HG02938 (cell line): ENCODE measurements around the gene SEC16A.
"Not testable (repeated sequence)": the region's sequence is repeated elsewhere in the genome, so short reads cannot be mapped to it uniquely, and the experiment has no call there.

ENCODE experiments used
- ATAC-seq: cut with Tn5 transposase; IDR thresholded peaks from one replicate; pipeline ENCODE4 v1.9.1; 2021; ENCODE audit warnings: mild to moderate bottlenecking, moderate library complexity; ENCODE audit not compliant: unreplicated experiment

The SEC16A gene

GRCh38 chr9:136429075-136429628, 53.7 kb downstream of the SEC16A start:
- ATAC-seq = no peak

GRCh38 chr9:136426787-136427186, 56.1 kb downstream of the SEC16A start:
- ATAC-seq = no peak

DNA sequence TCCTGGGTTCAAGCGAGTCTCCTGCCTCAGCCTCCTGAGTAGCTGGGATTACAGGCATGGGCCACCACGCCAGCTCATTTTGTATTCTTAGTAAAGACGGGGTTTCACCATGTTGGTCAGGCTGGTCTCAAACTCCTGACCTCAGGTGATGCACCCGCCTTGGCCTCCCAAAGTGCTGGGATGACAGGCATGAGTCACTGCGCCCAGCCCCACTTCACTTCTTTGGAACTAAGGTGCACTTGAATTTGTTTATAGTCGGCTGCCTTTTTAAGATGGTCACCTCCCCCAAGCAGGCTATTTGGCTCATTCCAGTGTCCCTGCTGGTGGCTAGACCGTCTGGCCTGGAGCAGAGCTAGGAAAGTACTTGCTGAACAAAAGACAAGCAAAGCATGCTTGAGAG, 57.5 kb downstream of the SEC16A start:
- ATAC-seq = not testable (repeated sequence)

DNA sequence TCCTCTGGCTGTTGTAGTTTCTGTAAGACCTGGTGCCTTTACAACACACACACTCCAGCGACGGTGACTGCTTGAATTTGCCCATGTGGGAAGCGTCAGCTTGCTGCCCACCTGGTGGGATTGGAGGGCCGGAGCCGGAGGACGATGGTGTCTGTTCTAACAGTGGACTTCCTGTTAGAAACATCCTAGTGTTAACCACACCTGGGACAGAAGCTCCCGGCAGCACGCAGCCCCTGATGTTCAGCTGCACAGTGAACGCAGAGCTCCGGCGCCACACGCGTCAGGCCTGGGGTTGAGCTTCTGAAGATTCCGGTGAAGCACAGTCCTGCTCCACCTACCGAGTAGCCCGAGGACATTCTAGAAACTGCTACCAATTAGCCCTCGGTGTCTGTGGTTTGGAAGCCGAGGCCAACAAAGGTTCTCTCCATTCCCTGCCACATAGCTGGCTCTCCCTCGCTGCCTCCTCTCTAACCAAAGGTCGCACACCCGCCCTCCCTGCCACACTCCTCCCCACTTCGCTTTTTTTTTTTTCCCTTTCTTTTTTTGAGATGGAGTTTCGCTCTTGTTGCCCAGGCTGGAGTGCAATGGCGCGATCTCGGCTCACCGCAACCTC, 58.0 kb downstream of the SEC16A start:
- ATAC-seq = no peak

DNA sequence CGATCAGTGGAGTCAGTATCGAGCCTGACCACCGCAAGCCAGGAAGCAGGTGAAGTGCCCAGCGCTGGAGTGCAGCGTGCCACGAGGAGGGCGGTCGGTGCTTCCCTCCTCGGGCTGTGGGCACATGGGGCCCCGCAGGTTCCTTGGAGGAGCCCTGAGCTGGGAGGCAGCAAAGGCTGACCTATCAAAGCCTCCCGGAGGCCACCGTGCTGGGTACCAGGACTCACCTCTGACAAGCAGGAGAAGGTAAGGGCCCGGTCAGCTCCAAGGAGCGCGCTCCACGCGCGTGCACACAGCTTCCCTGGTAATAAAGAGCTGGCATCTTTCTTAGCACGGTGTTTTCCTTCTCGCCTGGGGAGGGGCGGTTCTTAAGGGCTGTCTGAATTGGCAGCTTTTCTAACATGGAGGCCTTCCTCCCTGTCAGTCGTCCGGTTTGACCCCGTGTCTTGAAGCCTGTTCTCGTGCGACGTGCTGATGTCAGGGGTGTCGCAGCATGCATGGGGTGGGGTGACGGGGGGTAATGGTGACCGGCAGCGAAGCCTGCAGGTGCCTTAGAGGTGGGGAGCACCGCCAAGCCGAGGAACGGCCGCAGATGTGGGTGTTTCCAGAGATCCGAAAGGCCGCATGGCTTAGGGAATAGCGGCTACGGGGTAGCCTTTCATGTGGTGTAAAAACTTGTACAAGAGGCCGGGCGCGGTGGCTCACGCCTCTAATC, 59.3 kb downstream of the SEC16A start:
- ATAC-seq = no peak

DNA sequence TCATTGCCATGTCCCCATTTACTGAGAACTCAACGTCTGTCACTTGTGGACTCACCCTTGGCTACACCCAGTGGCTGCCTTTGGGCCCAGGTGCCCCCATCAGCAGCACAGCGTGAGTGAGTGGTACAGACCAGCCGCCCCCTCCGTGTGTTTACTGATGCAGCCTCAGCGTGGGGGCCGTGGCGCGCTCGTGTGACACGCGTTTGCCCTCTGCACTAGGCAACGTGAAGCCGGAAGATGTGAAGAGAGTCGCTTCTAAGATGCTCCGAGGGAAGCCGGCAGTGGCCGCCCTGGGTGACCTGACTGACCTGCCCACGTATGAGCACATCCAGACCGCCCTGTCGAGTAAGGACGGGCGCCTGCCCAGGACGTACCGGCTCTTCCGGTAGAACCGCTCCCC, 60.0 kb downstream of the SEC16A start:
- ATAC-seq = no peak

- no peak for ATAC-seq
Observed at GRCh38 chr9:136421791-136422190, 61.0 kb downstream of the SEC16A start.

GRCh38 chr9:136419092-136419420, 63.8 kb downstream of the SEC16A start:
- no peak for ATAC-seq

- ATAC-seq = no peak
Observed at GRCh38 chr9:136418182-136419091, 64.4 kb downstream of the SEC16A start.

- ATAC-seq = no peak
Observed at GRCh38 chr9:136416914-136417313, 65.9 kb downstream of the SEC16A start.

DNA sequence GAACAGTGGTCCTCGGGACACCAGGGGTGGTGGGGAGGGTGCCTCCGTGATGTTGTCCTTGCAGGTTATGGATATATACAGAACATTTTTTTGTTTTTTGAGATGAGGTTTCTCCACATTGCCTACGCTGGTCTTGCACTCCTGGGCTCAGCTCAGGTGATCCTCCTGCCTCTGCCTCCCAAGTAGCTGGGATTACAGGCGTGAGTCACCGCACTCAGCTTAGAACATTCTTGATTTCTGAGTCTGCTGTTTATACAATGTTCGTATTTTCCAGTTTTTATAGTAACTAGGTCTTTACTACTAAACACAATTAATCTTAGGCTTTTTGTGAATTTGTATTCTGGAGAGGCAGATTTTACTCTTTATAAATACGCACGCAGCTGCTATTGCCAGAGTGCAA, 66.4 kb downstream of the SEC16A start:
- no peak for ATAC-seq

DNA sequence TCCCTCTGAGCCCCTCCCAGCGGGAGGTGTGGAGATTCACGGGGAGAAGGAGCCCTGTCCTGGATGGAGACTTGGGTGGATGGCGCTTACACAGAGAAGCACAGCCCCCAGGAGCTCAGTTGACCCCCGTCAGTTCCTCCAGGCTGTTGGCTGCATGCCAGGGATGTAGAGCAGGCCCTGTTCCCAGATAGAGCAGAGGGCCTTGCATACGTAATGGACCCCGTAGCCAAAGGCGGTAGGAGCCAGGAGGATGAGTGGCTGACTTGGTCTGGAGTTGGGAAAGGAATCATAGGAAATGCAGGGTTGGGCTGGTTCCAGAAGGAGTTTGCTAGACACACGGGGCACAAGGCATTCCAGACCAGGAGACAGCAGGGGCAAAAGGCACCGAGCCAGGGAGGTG, 69.9 kb downstream of the SEC16A start:
- ATAC-seq = no peak

DNA sequence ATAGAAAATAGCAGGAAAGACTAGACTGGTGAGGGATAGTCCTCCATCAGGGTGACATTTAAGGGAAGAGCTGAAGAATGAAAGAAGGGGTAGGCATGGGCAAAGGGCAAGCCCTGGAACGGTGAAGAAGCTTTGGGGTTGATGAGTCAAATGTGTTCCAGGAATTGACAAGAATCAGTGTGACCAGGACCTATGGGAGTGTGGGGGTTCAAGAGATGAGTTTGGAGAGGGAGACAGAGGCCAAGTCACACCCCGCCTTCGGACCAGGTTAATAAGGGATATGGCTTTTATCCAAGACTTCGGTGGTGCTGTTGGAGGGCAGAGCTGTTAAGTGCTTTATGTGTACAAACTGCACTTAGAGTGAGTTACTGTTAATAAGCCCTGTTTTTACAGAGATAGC, 71.5 kb downstream of the SEC16A start:
- no peak for ATAC-seq

DNA sequence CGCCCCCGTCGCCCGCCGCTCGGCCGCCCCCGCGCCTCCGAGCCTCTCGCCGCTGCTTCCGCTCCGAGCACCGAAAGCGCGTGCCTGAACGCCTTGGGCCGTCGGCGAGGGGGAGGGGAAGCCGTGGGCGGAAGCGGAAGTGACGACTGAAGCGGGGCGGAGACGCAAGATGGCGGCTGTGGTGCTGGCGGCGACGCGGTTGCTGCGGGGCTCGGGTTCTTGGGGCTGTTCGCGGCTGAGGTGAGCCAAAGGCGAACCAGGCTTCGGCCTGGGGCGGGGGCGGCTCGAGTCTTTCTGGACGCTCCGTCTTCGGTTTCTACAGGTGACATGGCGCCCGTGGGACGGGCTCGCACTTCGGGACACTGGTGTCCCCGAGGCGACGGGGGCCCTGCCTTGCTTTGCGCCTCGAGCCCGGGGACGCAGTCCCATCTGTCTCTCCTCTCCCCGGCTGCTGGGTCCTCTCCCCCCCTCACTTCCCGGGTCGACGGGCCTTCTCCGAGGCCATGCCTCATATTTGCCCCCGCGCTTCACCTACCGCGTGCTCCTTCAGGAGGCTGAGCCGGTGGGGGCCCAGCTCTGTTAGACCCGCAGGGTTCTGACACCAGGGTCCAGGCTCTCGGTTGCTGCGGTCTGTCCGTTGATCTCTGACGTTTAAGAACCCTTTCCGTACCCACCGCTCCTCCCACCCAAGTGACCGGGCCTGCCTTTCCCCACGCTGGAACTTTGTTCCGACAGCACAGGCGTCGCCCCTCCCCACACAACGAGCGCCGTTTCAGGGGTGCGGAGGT, 72.1 kb downstream of the SEC16A start, which contains the start of the genes ENTR1 and PMPCA:
Gene ENTR1, minus strand, starts transcription at position 115 of the 788 bp plus-strand sequence. CDS start 217 bp downstream, outside the sequence.
Gene PMPCA, plus strand, starts transcription at position 159 of the 788 bp plus-strand sequence. Its CDS starts 11 bp downstream, at position 170.
- ATAC-seq = peak; percentile 84

DNA sequence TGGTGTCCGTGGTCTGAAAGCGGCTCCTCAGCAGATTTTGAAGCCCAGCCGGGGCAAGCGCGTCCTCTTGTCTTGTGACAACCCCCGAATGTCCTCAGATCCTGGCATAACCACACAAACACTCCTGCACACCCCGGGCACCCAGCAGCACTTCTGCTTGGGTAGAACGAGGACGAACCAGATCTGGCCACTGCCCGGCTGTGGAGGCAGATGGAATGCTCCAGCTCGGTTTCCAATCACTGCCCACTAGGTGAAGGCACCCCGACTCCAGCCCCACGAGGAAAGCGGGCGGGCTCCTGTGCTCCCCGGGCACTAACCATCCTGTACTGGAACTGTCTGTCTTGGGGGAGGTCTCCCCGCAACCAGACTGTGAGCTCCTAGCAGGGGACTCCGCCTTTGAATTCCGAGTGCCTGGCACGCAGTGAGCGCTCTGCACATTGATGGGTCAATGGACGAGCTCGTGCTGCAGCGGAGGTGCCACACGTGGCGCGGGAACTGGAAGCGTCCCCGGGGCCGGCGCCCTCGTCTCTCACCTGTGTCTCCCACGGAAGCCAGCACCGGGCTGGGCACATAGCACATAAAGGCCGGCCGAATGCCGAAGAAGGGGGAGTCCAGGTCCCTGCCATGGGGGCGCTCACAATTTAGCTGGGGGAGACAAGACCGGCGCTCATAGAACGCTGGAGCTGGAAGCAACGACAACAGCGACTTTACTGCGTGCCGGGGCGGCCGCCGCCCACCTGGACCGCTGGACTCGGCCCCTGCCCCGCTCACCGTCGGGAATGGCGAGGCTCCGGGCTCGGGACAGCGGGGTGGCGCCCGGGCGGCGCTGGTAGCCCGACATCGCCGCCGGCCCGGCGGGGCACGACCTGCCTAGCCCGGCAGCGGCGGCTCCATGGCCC, 73.0 kb downstream of the SEC16A start:
- peak; percentile 27 for ATAC-seq

DNA sequence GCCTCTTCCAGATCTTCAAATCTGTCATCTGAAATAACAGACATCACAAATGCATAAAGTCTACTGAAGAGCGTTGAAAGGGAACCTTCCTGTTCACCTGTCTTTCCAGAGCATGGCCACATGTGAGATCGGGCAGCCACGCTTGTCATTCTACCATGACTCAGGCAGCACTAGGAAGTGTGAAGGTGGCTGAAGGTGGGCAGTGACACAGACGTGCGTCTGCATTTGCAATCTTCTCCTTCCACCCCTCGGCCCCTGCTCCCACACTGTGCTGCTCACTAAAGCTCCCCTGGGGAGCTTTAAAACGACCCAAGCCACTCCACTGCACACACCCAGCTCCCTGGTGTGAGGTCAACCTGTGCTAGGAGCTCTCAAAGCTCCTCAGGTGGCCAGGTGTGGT, 74.9 kb downstream of the SEC16A start:
- no peak for ATAC-seq

DNA sequence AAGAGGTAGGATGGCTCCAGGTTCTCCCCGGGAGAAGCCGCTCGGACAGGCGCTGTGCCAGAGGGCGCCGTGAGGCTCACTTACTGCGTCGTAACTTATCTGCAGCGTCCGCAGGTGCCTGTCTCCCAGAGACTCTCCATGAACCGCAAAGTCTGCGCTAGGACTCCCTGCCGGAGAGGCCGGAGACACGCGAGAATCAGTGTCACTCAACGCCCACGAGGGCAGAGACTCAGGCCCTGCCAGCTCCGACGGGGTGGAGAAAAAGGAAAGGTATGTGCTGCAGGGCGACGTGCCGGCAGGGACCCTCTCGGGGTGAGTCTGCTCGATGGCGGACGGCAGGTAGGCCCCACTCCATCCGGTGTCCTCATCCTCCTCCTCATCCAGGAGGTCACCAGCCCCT, 75.8 kb downstream of the SEC16A start:
- ATAC-seq = not testable (repeated sequence)

- not testable (repeated sequence) for ATAC-seq
Observed at GRCh38 chr9:136405904-136406303, 76.9 kb downstream of the SEC16A start.

- ATAC-seq = no peak
Observed at GRCh38 chr9:136405481-136405880, 77.4 kb downstream of the SEC16A start.

DNA sequence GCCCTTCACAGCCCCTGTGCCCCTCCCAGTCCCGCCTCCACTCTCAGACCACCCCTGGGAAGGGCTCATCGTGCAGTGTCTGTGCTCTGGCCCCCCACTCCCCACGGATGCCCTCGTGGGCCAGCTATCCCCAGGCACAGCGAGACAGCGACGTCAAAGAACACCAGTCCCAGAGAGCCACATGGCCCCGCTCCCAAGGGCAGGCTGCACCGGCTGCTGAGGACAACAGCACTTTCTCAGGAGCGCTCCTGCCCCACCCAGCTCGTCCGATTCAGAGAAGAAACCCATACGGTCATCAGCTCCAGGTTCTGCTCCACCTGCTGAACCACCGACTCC, 78.1 kb downstream of the SEC16A start:
- no peak for ATAC-seq
